NCI-H345 (cell line): ENCODE results near the gene SPIN2A.
"Not testable (repeated sequence)": the region's sequence is repeated elsewhere in the genome, so short reads cannot be mapped to it uniquely, and the experiment has no call there.

ENCODE experiments used
- DNase-seq: peaks from one replicate; lab custom pipeline; 2025; lab: John Stamatoyannopoulos, UW

SPIN2A gene

DNA sequence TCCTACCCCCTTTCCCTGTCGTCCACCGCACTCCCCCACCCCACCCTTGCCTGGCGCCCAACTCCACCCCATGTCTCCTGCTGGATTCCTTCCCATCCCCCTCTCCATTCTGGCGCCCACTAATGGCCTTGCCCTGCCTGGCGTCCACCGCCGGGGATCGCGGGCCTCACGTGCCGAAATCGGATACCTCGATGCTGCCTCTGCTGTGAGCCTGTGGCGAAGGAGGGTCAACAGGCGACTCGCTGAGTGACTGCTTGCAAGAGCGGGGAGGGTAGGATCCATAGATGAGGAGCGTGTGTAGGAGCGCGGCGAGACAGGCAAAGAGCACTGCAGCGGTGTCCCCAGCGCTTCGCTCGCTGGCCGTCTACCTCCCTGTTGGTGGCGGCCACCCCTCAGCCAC is at the start of gene SPIN2A:
TSS of gene SPIN2A (minus strand) at position 325 of the 400 bp plus-strand sequence. CDS start 800 bp downstream, outside the sequence.
- not testable (repeated sequence) for DNase-seq

DNA sequence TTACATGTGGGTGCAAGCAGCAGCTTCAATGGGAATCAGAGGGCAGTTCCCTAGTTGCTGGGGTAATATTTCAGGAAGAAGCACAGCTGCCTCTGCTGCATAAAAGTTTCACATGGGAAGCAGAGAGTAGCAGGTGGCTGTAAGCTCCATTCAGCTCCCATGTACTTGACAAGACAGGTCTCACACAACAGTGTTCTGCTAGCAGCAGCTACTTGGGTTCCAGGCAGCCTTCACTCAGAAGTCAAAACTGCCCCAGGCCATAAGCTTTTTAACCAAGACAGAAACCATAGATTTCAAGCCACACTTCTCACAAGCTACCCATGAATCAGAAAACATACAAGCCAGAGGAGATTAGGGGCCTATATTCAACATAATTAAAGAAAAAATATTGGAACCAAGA is 41.4 kb upstream of the SPIN2A start:
- no peak for DNase-seq

DNA sequence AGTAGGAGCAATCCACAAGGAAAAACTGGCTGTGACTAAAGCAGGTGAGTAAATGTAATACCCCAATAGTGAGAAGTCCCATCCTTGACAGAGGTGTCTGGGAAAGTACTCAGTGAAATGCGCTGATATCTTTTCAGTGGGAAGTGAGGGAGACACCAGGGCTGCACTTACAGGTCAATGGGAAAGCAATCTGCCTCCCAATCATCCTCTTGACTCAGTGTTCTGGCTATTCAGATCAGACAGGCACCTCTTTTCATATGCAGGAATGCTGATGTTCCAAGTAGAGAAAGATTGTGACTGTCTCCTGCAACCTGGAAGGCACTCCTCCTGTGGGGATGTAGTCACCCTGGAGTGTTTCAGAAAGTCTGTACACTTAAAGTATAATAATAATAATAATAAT is 39.9 kb upstream of the SPIN2A start:
- no peak for DNase-seq

DNA sequence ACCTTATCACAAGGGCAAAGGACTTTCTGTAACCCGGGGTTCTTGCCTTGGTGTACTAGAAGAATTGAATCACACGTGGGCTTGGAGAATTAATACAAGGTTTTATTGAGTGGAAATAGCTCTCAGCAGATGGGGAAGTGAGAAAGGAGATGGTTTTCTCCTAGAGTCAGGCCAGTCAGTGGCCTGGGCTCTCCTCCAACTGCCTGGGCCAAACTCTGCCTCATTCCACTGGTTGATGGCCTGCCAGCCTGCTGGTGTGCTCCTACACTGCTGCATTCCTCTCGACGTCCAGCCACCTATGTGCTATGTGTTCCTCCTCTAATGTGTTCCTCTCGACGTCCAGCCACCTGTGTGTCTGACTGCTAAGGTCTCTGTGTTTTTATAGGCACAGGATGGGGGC is 35.3 kb upstream of the SPIN2A start:
- no peak for DNase-seq

DNA sequence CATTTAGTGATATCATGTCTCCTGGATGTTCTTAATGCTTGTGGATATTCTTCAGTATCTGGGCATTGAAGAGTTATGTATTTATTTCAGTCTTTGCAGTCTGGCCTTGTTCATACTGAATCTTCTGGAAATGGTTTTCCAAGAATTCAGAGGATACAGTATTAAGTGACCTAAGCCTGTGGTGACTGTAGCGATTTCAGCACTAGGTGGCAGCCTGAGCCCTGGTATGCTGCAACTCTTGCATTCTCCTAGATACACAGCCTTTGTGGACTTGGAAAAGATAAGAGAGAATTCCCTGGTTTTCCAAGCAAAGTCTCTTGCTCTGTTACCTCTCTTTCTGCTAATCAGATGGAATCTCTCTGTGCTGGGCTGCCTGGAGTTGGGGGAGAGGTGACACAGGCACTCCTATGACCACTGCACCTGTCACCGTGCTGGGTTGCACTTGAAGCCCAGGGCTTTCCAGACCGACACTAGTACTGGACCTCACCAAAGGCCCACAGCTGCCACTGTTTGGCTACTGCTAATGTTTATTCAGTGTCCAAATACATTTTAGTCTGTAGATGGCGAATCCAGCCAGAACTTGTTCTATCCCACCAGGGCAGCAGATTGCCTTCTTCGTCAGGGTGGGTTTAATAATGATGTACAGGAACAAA is 19.3 kb upstream of the SPIN2A start:
- peak; percentile 44 for DNase-seq

DNA sequence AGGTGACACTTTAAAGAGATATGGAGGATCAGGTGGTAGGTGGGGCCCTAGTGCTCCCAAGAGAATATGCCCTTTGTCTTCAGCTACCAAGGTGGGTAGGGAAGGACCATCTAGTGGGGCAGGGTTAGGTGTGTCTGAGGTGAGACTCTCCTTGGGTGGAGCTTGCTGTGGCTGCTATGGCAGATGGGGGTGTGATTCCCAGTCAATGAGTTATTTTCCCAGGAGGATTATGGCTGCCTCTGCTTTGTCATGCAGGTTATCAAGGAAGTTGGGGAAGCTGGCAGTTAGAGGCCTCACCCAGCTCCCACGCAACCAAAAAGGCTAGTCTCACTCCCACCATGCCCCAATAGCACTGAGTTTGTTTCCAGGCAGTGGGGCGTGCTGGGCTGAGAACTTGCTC is 18.0 kb upstream of the SPIN2A start:
- DNase-seq = peak; percentile 21

DNA sequence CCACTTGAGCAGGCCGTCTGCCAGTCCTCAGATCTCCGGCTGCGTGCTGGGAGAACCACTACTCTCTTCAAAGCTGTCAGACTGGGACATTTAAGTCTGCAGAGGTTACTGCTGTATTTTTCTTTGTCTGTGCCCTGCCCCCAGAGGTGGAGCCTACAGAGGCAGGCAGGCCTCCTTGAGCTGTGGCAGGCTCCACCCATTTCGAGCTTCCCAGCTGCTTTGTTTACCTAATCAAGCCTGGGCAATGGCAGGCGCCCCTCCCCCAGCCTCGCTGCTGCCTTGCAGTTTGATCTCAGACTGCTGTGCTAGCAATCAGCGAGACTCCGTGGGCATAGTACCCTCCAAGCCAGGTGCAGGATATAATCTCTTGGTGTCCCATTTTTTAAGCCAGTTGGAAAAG is 15.0 kb upstream of the SPIN2A start:
- DNase-seq = peak; percentile 21

DNA sequence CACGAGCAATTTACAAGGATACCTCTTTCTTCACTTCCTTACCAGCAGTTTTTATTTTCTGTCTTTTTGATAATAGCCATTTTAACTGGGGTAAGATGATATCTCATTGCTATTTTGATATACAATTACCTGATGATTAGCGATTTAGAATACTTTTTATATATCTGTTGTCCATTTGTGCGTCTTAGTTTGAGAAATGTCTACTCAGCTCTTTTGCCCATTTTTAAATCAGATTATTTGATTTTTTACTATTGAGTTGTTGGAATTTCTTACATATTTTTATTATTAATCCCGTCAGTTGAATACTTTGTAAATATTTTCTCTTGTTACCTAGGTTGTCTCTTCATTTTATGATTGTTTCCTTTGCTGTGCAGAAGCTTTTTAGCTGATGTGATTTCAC is 1.5 kb upstream of the SPIN2A start:
- no peak for DNase-seq

DNA sequence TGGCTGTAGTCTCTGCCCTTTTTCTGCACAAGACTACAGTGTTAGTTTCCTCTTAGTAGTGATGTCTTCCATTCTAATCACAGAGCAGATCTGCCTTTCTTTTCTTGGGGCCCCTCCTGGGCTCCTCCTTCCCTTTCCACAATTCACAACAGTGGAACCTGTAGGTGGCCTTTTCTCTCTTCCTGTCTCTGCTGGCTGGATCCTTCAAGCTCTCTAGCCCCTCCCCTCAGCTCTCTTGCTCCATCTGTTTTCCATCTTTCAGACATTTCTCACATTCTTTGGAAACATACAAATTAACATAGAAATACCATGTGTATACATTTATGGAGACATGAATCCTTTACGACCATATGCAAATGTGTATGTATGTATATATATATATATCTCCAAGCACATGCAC is 304 bp upstream of the SPIN2A start:
- DNase-seq = no peak

DNA sequence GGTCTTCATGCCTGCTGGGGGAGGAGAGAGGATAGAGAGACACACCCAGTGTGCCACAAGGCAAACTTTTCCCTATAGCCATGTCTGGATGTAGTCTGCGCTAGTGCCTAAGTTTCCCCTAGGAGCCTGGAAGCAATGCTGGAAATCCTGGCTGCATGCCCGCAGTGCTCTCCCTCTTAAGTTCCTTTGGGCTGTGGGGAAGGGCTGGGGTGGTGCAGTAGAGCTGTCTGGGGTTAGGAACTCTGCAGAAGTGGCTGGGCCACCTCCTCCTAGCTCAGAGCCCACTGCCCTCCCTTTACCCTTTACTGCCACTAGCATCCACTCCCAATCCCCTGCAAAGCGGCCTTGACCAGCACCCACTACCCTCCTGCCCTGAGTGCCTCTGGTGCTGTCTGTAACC is 608 bp downstream of the SPIN2A start:
- DNase-seq = not testable (repeated sequence)

DNA sequence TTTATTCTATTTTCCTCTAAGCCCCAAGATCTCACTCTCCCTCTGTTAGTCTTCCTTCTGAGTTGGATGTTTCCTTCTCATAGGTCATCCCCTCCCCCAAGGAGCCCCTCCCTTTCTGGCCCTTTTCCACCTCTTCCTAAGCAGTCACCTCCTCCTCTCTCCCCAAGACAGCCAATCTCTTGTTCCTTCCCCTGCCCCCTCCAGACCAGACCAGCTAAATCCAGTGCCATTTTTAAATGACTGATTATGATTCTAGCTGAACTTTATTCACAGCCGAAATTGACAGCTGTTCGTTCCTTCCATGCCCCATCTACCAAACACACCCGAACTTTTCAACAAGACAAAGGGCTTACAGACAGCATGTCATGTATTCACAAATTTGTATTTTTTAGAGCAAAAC is 1.9 kb downstream of the SPIN2A start:
- no peak for DNase-seq

DNA sequence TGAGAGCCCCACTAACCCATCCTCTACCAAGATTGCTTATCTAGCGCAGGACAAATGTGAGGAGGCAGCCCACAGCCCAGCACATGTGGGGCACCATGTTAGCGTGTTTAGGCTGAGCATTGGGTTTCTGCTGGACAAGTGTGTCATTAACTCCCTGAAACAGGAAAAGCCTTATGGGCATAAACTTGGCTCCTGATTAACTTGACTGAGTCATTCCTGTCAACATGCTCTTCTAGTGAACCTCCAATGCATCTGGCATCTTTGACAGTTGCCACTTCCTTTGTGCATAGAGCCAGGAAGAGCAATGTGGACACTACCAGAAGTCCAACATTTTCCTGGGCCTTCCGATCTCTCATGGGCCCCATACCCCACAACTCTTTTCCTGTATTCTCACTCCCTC is 2.5 kb downstream of the SPIN2A start:
- no peak for DNase-seq

DNA sequence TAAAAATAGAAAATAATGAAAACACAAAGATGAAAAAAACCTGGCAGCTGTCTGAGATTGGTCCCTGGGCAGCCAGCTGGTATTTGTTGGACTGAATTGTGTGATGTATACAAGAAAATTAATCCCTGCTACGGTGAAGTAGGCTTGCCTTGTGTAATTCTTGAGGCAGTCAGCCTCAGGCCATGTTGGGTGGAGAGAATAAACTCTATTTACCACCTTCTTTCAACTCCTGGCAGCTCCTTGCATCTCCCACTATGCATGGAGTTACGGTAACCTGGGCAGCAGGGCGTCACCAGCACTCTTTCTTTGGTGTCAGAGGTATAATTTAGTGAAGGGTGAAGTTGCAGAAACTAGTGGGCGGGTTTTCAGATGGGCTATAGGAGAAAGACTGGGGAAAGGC is 3.5 kb downstream of the SPIN2A start:
- no peak for DNase-seq

DNA sequence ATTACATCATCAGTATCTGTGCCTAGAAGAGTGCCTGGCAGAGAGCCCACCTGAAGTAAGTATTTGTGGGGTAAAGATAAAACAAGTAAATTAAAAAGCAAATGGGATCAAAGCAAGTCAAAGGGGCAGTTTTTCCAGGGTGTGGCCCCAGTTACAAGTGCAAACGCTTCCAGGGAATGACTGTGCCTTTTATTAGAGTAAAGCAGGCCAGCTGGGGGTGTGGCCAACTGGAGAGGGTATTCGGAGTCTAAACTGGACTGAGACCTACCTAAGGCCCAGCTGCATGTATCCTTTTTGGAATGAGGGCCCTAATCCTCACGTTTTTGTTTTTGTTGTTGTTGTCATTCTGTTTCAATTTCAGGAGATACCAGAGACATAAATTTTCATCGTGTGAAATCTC is 3.9 kb downstream of the SPIN2A start:
- not testable (repeated sequence) for DNase-seq

DNA sequence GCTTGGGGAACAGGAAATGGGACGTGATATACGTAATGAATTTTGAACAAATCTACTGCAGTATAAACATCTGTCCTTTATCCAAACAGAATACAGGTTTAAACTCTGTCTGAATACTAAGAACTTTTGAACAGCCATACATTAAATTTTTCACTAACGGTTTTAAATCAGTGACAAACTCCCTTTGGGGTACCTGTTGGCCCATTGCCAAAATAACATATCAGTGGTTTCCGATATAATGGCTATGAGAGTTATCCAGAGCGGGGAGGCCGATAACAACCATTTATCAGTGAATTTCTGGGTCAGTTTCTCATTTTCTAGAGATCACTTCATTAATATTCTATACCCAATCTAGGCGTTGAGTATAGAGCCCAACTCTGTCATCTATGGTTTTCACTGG is 5.2 kb downstream of the SPIN2A start:
- DNase-seq = no peak

DNA sequence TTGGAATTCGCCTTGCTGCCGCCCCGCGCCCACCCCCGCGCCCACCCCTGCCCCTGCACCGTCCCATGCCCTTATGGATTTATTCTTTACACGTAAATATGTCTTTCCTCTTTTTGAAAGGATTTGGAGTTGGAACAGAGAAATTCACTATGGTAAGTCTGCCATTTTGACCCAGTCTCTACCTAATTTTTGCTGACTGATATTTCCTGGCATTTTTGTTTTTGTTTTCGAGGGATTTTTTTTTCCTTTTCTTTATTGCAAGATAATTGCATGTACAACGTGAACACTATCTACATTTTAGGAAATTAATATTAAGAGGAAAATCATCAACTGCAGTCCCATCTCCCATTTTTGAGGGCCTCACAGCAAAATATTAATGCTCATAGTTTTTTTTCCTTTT is 15.4 kb downstream of the SPIN2A start:
- no peak for DNase-seq

DNA sequence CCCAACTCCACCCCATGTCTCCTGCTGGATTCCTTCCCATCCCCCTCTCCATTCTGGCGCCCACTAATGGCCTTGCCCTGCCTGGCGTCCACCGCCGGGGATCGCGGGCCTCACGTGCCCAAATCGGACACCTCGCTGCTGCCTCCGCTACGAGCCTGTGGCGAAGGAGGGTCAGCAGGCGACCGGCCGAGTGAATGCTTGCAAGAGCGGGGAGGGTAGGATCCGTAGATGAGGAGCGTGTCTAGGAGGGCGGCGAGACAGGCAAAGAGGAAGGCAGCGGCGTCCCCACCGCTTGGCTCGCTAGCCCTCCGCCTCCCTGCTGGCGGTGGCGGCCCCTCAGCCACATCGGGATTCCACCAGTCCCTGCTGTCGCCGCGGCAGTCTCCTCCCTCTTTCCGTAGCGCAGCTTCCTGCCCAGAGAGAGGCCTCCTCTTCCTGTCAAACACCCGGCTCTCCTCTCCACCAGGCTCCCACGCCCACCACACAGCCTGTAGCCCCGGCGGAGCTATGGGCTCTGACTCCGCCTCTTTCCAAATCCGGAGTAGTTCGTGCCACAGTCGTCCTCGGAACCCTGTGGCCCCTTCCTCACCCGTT is 15.9 kb downstream of the SPIN2A start, which contains the start of gene SPIN2B:
TSS of gene SPIN2B (minus strand) at position 387 of the 594 bp plus-strand sequence.
- peak; percentile 72 for DNase-seq

DNA sequence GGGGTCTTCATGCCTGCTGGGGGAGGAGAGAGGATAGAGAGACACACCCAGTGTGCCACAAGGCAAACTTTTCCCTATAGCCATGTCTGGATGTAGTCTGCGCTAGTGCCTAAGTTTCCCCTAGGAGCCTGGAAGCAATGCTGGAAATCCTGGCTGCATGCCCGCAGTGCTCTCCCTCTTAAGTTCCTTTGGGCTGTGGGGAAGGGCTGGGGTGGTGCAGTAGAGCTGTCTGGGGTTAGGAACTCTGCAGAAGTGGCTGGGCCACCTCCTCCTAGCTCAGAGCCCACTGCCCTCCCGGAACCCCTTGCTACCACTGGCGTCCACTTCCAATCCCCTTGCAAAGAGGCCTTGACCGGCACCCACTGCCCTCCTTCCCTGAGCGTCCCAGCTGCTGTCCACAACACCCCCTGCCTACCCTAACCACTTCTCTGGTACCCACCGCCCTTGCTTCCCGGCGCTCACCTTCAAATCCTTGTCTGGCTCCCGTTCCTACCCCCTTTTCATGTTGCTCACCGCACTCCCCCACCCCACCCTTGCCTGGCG is 16.5 kb downstream of the SPIN2A start:
- not testable (repeated sequence) for DNase-seq

DNA sequence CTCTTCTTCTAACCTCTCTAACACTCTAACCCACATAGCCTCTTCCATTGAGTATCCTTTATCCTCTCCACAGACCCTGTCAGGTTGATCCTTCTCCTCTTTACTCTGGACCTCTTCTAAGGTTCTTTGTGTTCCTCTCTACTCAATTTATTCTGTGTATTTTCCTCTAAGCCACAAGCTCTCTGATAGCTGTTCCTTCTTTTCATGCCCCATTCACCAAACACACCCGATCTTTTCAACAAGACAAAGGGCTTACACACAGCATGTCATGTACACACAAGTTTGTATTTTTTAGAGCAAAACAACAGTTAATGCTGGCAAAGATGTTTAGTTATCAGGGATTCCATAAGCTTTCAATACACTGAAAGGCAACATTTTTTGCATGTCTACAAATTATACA is 17.8 kb downstream of the SPIN2A start:
- DNase-seq = no peak

DNA sequence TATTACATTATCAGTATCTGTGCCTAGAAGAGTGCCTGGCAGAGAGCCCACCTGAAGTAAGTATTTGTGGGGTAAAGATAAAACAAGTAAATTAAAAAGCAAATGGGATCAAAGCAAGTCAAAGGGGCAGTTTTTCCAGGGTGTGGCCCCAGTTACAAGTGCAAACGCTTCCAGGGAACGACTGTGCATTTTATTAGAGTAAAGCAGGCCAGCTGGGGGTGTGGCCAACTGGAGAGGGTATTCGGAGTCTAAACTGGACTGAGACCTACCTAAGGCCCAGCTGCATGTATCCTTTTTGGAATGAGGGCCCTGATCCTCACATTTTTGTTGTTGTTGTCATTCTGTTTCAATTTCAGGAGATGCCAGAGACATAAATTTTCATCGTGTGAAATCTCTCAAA is 19.6 kb downstream of the SPIN2A start:
- not testable (repeated sequence) for DNase-seq

DNA sequence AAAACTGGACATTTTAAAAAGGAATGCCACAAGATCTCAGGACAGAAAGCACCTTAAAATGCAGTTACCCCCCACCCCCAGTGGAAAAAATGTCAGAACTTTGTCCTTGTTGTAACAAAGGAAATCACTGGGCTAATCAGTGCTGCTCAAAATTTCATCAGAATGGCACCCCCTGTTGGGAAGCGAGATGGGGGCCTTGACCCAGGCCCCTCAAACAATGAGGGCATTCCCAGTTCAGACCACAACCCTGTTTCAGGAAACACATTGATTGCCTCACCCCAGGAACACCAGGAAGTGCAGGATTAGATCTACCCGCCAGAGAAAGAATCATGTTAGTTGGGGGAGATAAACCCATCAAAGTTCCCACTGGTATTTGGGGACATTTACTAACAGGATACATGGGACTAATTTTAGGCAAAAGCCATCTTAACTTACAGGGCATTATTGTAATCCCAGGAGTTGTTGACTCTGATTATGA is 32.2 kb downstream of the SPIN2A start:
- DNase-seq = no peak

DNA sequence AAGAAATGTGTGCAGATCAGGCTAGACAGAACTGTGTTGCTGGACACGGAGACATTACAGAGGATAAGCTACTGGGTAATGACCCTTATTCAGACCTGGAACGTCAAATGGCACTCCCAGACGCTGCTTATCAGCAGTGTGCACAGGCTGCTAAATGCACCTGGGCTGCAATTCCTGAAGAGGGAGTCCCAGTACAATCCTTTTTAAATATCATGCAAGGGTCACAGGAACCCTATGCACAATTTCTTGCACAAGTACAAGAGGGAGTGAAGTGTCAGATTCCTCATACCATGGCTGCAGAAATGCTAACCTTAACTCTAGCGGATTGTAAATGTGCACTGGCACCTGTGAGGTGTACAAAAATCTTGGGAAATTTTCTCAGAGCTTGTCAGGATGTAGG is 32.8 kb downstream of the SPIN2A start:
- DNase-seq = no peak

DNA sequence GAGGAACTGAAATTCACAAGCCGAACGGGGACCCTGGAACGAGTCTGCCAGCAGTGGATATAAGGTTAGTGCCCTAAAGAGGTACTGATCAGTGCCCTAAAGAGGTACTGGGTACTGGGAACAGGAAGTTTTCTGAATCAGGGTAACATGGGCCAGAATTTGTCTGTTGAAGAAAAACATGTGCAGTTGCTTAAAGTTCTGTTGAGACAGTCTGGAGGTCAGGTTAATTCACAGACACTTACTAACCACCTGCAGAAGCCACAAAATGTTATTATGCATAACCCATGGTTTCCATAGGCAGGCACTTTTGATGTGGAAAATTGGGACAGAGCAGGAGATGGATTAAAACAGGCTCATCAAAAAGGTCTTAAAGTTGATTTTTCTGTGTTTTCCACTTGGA is 33.7 kb downstream of the SPIN2A start:
- DNase-seq = no peak

DNA sequence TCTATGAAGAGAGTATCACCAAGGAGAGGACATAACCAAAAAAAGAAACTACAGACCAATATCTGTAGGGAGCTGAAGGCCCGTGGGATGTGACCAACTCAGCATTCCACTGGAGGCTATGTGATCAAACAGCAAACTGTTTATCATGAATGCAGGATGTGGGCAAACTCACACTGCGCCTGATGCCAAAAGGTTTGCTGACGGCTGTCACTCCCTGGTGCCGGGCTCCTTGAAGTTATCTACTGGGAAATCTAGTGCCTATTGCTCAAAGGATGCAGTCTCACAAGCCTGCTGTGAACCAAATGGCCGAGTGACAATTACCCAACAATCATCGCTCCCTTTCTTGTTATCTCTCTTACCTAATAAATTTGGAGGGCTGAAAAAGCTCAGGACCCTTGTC is 34.3 kb downstream of the SPIN2A start:
- DNase-seq = not testable (repeated sequence)
